HepG2 (cell line): ENCODE results near the gene CRYBA2. TPM values are rescaled to one million over a fixed set of nuclear protein-coding genes. Genes with fewer than 3 reads are reported as not detected.

Source experiments
- E2F5 ChIP-seq: sonication (generic); formaldehyde crosslinking; conservative IDR thresholded peaks from 2 replicates; pipeline ENCODE4 v1.4.0; 2020; ENCODE audit warnings: missing genetic modification reagents
- ETV5 ChIP-seq: IDR thresholded peaks from 2 replicates; pipeline ENCODE4 v1.6.1; 2018; ENCODE audit warnings: missing biosample characterization, missing genetic modification reagents, inconsistent platforms, borderline replicate concordance
- FOXA3 ChIP-seq: IDR thresholded peaks from 2 replicates; pipeline ENCODE4 v1.6.1; 2016; ENCODE audit warnings: missing genetic modification reagents, missing compliant biosample characterization
- GTF3A ChIP-seq: sonication (generic); formaldehyde crosslinking; conservative IDR thresholded peaks from 2 replicates; pipeline ENCODE4 v1.4.0; 2020; ENCODE audit warnings: mild to moderate bottlenecking, missing genetic modification reagents
- HIVEP1 ChIP-seq: sonication (generic); formaldehyde crosslinking; IDR thresholded peaks from 2 replicates; pipeline ENCODE4 v1.4.0; 2020; ENCODE audit warnings: mild to moderate bottlenecking, missing genetic modification reagents
- HMG20A ChIP-seq: IDR thresholded peaks from 2 replicates; pipeline ENCODE4 v1.6.1; 2016; ENCODE audit warnings: borderline replicate concordance
- IRX3 ChIP-seq: sonication (generic); formaldehyde crosslinking; IDR thresholded peaks from 2 replicates; pipeline ENCODE4 v1.8.1; 2023; ENCODE audit warnings: mild to moderate bottlenecking, low read depth, missing genetic modification reagents, borderline replicate concordance
- KDM2A ChIP-seq: sonication (generic); formaldehyde crosslinking; IDR thresholded peaks from 2 replicates; pipeline ENCODE4 v1.4.0; 2020; ENCODE audit warnings: low read depth, missing genetic modification reagents, borderline replicate concordance
- KLF12 ChIP-seq: sonication (generic); formaldehyde crosslinking; IDR thresholded peaks from 2 replicates; pipeline ENCODE4 v1.4.0; 2020; ENCODE audit warnings: missing genetic modification reagents, borderline replicate concordance
- MAX ChIP-seq: IDR thresholded peaks from 2 replicates; pipeline ENCODE4 v1.6.1; 2012; ENCODE audit warnings: inconsistent platforms
- NCOA5 ChIP-seq: sonication (generic); formaldehyde crosslinking; IDR thresholded peaks from 2 replicates; pipeline ENCODE4 v1.4.0; 2020; ENCODE audit warnings: missing genetic modification reagents
- NPAS2 ChIP-seq: sonication (generic); formaldehyde crosslinking; IDR thresholded peaks from 2 replicates; pipeline ENCODE4 v1.8.0; 2022; ENCODE audit warnings: mild to moderate bottlenecking, missing genetic modification reagents, borderline replicate concordance
- PLRG1 ChIP-seq: fragments of 450-650 bp; conservative IDR thresholded peaks from 2 replicates; pipeline ENCODE4 v1.6.1; 2016
- POLR2G ChIP-seq: fragments of 200-400 bp; formaldehyde crosslinking; IDR thresholded peaks from 2 replicates; pipeline ENCODE4 v1.6.1; 2018; ENCODE audit warnings: mild to moderate bottlenecking, low read depth, low read length, moderate library complexity
- RBM22 ChIP-seq: fragments of 200-400 bp; formaldehyde crosslinking; optimal IDR thresholded peaks from 2 replicates; pipeline ENCODE3; 2017; ENCODE audit warnings: mild to moderate bottlenecking, low read length, moderate library complexity
- SP140L ChIP-seq: sonication (generic); formaldehyde crosslinking; IDR thresholded peaks from 2 replicates; pipeline ENCODE4 v1.4.0; 2020; ENCODE audit warnings: missing genetic modification reagents, borderline replicate concordance
- TCF7L2 ChIP-seq: IDR thresholded peaks from 2 replicates; pipeline ENCODE4 v1.6.1; 2011; ENCODE audit warnings: mild to moderate bottlenecking, low read depth, low read length, moderate library complexity
- THRA ChIP-seq: sonication (generic); formaldehyde crosslinking; IDR thresholded peaks from 2 replicates; pipeline ENCODE4 v1.4.0; 2020; ENCODE audit warnings: missing genetic modification reagents, borderline replicate concordance
- TSC22D2 ChIP-seq: sonication (generic); formaldehyde crosslinking; IDR thresholded peaks from 2 replicates; pipeline ENCODE4 v1.5.1; 2020; ENCODE audit warnings: missing genetic modification reagents, mild to moderate bottlenecking, borderline replicate concordance
- XRCC5 ChIP-seq: fragments of 200-400 bp; formaldehyde crosslinking; optimal IDR thresholded peaks from 2 replicates; pipeline ENCODE3; 2017; ENCODE audit warnings: mild to moderate bottlenecking, low read length
- ZFAT ChIP-seq: sonication (generic); formaldehyde crosslinking; conservative IDR thresholded peaks from 2 replicates; pipeline ENCODE4 v1.8.1; 2023; ENCODE audit warnings: missing genetic modification reagents, inconsistent platforms
- ZNF20 ChIP-seq: sonication (generic); formaldehyde crosslinking; IDR thresholded peaks from 2 replicates; pipeline ENCODE4 v1.4.0; 2020; ENCODE audit warnings: mild to moderate bottlenecking, moderate library complexity, missing genetic modification reagents
- ZNF232 ChIP-seq: sonication (generic); formaldehyde crosslinking; IDR thresholded peaks from 2 replicates; pipeline ENCODE4 v1.4.0; 2020; ENCODE audit warnings: missing genetic modification reagents, borderline replicate concordance
- ZNF512B ChIP-seq: sonication (generic); formaldehyde crosslinking; IDR thresholded peaks from 2 replicates; pipeline ENCODE4 v1.5.1; 2020; ENCODE audit warnings: missing genetic modification reagents, mild to moderate bottlenecking, borderline replicate concordance
- ZNF562 ChIP-seq: sonication (generic); formaldehyde crosslinking; IDR thresholded peaks from 2 replicates; pipeline ENCODE4 v1.8.0; 2022; ENCODE audit warnings: missing genetic modification reagents, borderline replicate concordance
- ZNF670 ChIP-seq: sonication (generic); formaldehyde crosslinking; IDR thresholded peaks from 2 replicates; pipeline ENCODE4 v1.8.0; 2022; ENCODE audit warnings: mild to moderate bottlenecking, missing genetic modification reagents, borderline replicate concordance
- polyA plus RNA-seq, 8 experiments: library from polyadenylated mRNA; depleted of rRNA in 3 of 8; stranded (reverse) in 7 of 8; unstranded in 1 of 8; fragments of >200 nt; fragmentation: Illumina TruSeq in 4 of 8; extraction: Trizol in 4 of 8; gene quantifications; 2 replicates each; pipeline versions ENCODE4 v1.2.1 to v1.2.3, GENCODE V29; 2011 to 2016; ENCODE audit warnings: low read depth in 4 of 8, missing spikeins in 1 of 8, mixed read lengths in 1 of 8; ENCODE audit not compliant: insufficient read depth in 1 of 8
- total RNA-seq, 5 experiments: library from RNA; depleted of rRNA; stranded (reverse); fragments of >200 nt; fragmentation: Illumina TruSeq; extraction: Trizol; gene quantifications; 2 replicates each; pipeline ENCODE4 v1.2.3, GENCODE V29; 2016; ENCODE audit warnings: low read depth in 1 of 5

The CRYBA2 gene
- total and polyA plus RNA-seq, 2 of the 13 experiments (the other 11 are each of a cell fraction or from before 2014, with no cell fraction given): not detected

GRCh38 chr2:218995972-218996711 lies 2.9 kb upstream of the CRYBA2 start (continued):
- peak; percentile 83 for TF ChIP-seq ZNF512B
- TF ChIP-seq ZFAT: no peak
- TF ChIP-seq ZNF670 (CRISPR knock-in tag): no peak
- 0 out of 2 replicates have a peak, but pooled peaks have one; percentile 45 for TF ChIP-seq TSC22D2
- peak; percentile 52 for TF ChIP-seq FOXA3
- peak; percentile 51; the same call in 1 of the 2 replicates for TF ChIP-seq ETV5
- no peak for TF ChIP-seq E2F5 (CRISPR knock-in tag)
- TF ChIP-seq POLR2G: no peak
- no peak for TF ChIP-seq RBM22
- TF ChIP-seq ZNF232: no peak
- 0 out of 2 replicates have a peak, but pooled peaks have one; percentile 46 for TF ChIP-seq IRX3 (CRISPR knock-in tag)
- TF ChIP-seq KDM2A (CRISPR knock-in tag): peak; percentile 95
- TF ChIP-seq XRCC5: peak; percentile 96
- no peak for TF ChIP-seq TCF7L2
- no peak for TF ChIP-seq NCOA5 (CRISPR knock-in tag)
- no peak; the same call in 1 of the 2 replicates for TF ChIP-seq MAX
- no peak for TF ChIP-seq NPAS2 (CRISPR knock-in tag)
- no peak for TF ChIP-seq HMG20A (CRISPR knock-in tag)
- 0 out of 2 replicates have a peak, but pooled peaks have one; percentile 43 for TF ChIP-seq SP140L (CRISPR knock-in tag)
- no peak for TF ChIP-seq ZNF562 (CRISPR knock-in tag)
- no peak for TF ChIP-seq GTF3A (CRISPR knock-in tag)
- TF ChIP-seq PLRG1: no peak
- TF ChIP-seq THRA (CRISPR knock-in tag): peak; percentile 51; the same call in 1 of the 2 replicates
- TF ChIP-seq HIVEP1 (CRISPR knock-in tag): no peak; the same call in 1 of the 2 replicates
- no peak for TF ChIP-seq ZNF20 (CRISPR knock-in tag)
- no peak for TF ChIP-seq KLF12 (CRISPR knock-in tag)
